Stimulated activated CD4-positive, alpha-beta T cell treated with anti-CD3 and anti-CD28 coated beads, Interleukin-2, amount 100 ng/mL, for 4 hours (primary cell): ENCODE results near the gene KLHL12.

Source experiments
- DNase-seq: peaks from one replicate; pipeline ENCODE4 v3.0.0-alpha.2; 2020; ENCODE audit warnings: low read depth

The KLHL12 gene

GRCh38 chr1:202888221-202888530, 38.9 kb downstream of the KLHL12 start:
- no peak for DNase-seq

GRCh38 chr1:202880961-202881460, 46.0 kb downstream of the KLHL12 start:
- no peak for DNase-seq

GRCh38 chr1:202880062-202880461, 47.0 kb downstream of the KLHL12 start:
- no peak for DNase-seq

DNA sequence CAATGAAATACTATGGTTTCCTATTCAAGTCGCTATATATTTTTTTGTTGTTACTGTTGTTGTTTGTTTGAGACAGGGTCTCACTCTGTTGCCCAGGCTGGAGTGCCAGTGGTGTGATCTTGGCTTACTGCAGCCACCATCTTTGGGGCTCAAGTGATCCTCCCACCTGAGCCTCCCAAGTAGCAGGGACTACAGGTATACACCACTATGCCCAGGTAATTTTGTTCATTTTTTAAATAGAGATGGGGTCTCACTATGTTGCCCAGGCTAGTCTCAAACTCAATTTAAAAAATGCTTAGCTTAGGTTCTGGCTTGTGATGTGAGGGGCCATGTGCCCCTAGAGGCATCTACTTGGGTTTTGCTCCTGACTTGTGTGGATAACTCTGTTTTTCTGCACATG, 47.9 kb downstream of the KLHL12 start:
- no peak for DNase-seq

DNA sequence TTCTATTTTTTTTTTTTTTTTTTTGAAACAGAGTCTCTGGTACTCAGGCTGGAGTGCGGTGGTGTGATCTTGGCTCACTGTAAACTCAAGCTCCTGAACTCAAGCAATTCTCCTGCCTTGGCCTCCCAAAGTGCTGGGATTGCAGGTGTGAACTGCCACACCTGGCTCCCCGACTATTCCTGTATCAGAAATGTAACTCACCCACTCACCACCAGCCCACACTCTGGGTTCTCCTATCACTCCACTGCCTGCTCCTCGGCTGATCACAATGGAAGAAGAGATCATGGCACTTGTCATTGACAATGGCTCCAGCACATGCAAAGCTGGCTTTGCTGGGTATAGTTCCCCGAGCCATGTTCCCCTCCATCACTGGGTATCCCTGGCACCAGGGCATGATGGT, 54.0 kb downstream of the KLHL12 start:
- DNase-seq, result no peak

DNA sequence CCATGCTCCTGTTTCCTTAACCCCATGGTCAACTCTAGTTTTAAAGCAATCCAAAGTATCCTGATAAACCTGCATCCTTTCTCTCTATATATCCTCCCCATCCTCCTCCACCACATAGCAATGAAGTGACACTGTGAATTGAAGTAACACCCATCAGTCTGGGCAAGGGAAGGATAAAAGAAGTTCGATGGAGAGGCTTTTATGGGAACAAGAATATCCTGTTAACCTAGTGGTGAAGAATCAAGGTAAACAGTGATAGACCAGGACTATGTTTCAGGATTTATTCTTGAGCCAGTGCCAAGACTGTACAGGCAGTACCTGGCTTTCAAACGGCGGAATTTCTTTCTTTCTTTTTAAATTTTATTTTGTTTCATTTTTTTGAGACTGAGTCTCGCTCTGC, 55.7 kb downstream of the KLHL12 start:
- no peak for DNase-seq

GRCh38 chr1:202862679-202863560, 64.1 kb downstream of the KLHL12 start:
- no peak for DNase-seq

GRCh38 chr1:202861420-202862132, 65.5 kb downstream of the KLHL12 start:
- DNase-seq, result no peak

DNA sequence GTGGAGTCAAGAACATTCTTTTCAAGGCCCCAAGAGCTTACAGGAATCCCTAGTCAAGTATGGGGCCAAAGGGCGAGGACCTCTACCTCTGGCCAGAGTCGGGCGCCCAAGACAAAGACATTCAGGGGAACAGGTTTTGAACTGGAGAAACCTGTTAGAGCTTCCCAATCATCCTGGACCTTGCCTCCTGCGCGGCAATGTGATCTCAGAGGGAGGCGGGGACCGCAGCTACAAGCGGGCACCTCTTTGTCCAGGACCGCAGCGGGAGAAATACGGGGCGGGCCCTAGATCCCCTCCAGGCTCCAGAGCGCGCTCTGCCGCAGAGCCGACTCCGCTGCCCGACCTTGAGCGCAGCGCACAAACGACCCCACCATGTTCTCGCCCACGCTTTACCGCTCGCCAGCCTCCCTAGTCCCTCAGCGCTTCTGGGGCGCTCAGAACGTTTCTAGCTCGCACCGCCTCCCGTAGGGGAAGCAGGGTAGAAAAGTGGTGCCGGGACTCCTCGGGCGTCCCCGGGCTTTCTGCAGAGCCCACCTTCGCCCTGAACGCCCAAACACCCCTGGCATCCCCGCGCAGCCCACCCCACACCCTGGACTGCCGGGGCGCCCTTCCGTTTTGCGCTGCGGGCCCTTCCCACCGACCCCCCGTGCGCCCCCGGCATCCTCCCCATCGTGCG, 66.2 kb downstream of the KLHL12 start:
- peak; percentile 15 for DNase-seq

DNA sequence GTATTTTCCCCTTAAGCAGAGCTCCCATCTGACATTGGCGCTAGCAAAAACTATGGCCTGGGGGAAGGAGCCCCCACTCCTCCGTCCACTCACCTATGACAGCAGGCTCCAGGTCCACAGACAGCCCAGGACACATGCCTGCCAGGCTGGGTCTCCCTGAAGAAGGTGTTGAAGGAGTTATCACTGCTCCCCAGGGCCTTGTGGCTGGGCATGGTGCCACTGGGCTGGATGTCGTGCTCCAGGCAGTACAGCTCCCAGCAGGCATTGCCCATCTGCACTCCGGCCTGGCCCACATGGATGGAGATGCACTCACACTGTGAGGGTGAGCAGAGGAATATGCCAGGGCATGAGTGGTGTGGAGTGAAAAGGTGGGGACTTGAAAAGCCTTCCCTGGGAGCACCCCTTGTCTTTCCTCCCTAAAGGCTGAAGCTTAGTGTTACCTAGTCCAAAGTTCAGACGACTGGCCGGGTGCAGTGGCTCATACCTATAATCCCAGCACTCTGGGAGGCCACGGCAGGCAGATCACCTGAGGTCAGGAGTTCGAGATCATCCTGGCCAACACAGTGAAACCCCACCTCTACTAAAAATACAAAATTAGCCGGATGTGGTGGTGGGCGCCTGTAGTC, 68.1 kb downstream of the KLHL12 start:
- no peak for DNase-seq

DNA sequence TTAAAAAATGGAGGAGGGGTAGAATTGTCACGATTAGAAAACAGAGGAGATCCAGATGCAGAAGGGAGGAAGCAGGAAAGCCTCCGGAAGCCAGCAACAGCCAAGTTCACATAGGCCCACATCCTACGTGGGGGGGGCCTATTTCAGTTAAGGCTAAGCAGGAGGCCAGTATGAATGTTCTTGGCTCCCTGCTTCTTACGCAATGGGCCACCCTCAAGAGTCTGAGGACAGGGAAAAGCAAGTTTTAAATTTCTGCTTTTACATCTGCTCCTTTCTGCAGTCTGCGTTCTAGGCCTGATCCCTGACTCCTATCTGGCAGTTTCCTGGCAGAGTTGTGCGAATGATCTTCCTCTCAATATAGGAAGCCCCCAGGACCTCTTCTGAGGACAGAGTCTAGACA, 68.7 kb downstream of the KLHL12 start:
- no peak for DNase-seq

DNA sequence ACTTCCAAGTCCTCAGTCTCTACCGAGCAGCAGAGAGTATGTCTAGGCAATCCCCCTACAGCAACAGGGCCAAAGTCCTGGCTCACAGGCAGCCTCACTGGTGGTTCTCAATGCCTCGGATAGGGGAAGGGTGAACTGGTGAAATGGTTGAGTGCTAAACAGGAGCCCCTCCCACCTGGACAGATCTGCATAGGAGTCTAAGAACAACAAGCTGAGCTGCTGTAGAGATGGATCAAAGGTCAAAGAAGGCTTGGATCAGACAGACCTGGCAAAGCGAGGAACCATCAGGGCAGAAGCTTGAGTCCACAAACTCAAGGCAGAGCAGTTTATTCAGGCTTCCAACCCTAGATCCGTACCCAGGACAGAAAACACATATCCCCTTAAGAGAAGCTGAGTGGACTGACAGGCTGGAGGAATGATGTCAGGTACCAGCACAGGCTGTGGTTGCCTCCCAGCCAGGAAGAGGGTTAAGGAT, 69.9 kb downstream of the KLHL12 start:
- no peak for DNase-seq

DNA sequence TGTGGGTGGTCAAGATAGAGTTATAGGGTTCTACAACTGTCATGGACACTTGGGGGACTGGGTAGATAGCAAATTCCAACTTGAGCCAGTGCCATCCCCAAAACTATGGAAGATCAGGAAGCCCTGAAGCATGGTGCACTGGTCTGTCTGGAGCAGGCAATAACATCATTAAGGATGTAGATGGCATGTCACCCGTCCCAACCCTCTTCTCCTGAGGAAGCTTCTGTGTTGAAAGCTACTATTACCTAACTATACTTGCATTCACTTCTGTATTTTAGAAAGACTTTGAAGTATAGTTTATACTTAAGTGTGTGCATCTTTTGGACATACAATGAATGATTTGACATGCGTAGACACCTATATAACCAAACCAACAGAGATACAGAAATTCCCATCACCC, 71.0 kb downstream of the KLHL12 start:
- DNase-seq, result no peak

GRCh38 chr1:202854787-202855186, 72.2 kb downstream of the KLHL12 start:
- DNase-seq, result no peak

DNA sequence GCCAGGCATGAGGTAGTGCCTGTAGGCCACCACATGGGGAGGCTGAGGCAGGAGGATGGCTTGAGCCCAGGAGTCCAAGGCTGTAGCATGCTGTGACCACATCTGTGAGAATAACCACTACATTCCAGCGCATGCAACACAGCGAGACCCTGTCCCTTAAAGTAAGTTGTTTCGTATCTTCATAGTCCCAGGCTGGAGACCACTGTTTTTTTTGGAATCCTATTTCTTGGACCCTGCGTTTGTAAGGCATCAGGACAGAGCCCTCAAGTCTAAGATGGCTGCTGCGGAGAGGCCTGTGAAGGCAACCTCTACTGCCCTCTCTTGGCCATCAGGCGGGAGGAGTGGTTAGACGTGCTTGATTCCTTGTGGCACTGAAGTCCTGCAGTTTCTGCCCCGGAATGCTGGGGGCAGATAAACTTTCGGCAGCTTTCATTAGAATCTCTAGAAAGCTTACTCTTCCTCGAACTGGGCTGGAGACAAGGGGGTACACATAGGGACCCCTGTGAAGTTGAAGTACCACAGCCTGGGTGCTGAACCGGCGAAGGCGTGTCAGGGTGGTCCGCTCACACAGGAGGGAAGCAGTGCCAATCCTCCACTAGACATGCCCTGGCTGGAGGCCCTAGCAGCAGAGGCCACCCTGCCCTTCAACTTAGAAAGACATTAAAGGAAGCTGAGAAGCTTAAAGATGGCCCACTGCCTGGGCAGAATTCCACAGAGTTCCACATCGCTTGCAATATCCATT, 74.7 kb downstream of the KLHL12 start:
- no peak for DNase-seq

DNA sequence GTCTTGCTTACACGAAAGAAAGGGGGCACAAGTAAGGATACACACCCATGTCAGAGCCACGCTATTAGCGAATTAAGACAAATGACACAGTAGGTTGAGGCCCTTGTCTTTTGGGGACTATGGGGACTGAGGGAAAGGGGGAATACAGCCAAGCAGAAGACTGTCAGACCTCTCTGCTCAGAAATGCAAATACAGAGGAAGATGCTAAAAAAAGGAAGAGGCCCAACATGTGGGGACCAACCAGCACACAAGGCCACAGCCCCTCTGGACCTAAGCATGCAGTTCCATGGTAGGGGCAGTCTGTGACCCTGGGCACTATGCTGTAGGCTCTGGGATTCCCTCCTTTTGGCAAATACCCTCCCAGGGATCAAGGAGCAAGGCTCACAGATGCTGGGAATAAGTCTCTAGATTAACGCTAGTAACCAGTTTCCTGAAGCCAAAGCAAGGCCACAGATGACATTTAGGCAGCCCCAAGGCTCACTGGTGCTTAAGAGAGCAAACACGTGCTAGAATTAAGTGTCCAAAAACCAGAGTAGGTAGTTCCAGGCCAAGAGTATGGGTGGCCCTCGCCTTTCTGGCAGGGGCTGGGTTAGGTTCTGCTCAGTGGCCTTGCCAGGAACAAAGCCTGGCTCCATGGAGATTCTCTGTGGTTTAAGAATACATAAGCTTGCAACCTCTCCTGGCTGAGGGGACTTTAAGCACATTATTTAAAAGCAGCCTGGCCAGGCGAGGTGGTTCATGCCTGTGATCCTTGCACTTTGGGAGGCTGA, 76.3 kb downstream of the KLHL12 start:
- DNase-seq, result no peak

GRCh38 chr1:202848191-202848542, 78.9 kb downstream of the KLHL12 start:
- no peak for DNase-seq

- DNase-seq, result no peak
Observed at GRCh38 chr1:202844935-202845334, 82.1 kb downstream of the KLHL12 start.

DNA sequence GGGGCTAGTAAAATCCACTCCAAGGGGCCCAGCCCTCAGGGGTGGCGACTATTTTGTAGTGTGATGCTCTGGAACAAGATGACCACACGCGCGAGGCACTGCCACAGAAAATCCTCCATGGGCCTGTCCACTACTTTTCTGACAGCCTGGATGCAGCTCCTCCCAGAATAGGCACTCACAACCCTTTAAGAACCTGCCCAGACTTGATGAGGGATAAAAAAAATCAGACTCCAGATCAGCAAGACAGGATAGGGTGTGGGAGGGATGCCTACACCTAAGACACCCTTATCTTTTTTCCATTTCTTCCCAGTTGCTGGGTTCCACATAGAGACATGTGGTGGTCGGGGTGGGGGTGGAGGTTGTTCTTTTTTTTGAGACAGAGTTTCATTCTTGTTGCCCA, 82.8 kb downstream of the KLHL12 start:
- DNase-seq, result no peak

DNA sequence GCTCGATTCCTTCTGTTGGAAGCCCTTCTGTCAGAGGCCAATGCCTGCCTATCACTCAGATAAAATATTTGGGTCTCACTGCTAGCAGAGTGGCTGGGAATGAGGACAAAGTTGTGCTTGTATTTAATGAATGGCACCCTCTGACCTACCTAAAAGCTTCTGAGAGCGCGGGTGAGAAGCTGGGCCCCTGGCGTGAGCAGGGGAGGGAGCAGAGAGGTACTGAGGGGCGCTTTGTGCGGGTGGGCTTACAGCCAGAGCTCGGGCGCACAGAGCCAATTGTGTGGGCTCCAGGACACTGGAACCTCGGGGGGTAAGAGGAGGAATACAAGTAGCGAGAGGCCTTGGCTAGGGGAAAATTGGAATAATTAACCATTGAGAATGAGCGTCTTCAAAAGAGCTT, 84.0 kb downstream of the KLHL12 start:
- DNase-seq, result no peak
